Gastroesophageal sphincter (tissue), 4 donors: ENCODE data around the gene COX7A2. TPM values are rescaled to one million over a fixed set of nuclear protein-coding genes. Genes with fewer than 3 reads are reported as not detected.

Experiments
- ATAC-seq: fragments of 150-250 bp; one replicate; pipeline ENCODE4 v1.9.1; 2016; ENCODE audit warnings: mild to moderate bottlenecking, moderate library complexity
- H3K27ac ChIP-seq, 4 donors: fragments of 200-600 bp; sonication (generic) in 3 of 4; 1 replicate in 3 of 4; 2 replicates in 1 of 4; pipeline ENCODE4 v1.5.1; 2016 to 2019
- H3K27me3 ChIP-seq: fragments of 200-600 bp; sonication (generic); one replicate; pipeline ENCODE4 v1.5.1; 2019
- H3K36me3 ChIP-seq, 2 donors: fragments of 200-600 bp; sonication (generic); one replicate each; pipeline ENCODE4 v1.5.1; 2019; ENCODE audit warnings: control low read depth in 1 of 2
- H3K4me1 ChIP-seq, 3 donors: fragments of 200-600 bp; sonication (generic); 1 replicate in 2 of 3; 2 replicates in 1 of 3; pipeline ENCODE4 v1.5.1; 2016 to 2019; ENCODE audit warnings: control low read depth in 2 of 3
- H3K4me3 ChIP-seq, 2 donors: fragments of 200-600 bp; sonication (generic); one replicate each; pipeline ENCODE4 v1.5.1; 2019; ENCODE audit warnings: mild to moderate bottlenecking in 1 of 2, moderate library complexity in 1 of 2
- H3K9me3 ChIP-seq, 3 donors: fragments of 200-600 bp; sonication (generic); one replicate each; pipeline ENCODE4 v1.5.1; 2017 to 2019; ENCODE audit warnings: control low read depth in 2 of 3
- EP300 ChIP-seq: sonication (generic); formaldehyde crosslinking; IDR thresholded peaks from one replicate; pipeline ENCODE4 v1.6.1; 2017; ENCODE audit warnings: antibody characterized with exemption, mild to moderate bottlenecking
- POLR2A ChIP-seq, 2 donors: fragments of 450-650 bp; IDR thresholded peaks; one replicate each; pipeline ENCODE4 v1.6.1; 2017; ENCODE audit warnings: antibody characterized with exemption in 2 of 2, mild to moderate bottlenecking in 2 of 2, moderate library complexity in 1 of 2
- POLR2AphosphoS5 ChIP-seq: sonication (generic); formaldehyde crosslinking; IDR thresholded peaks from one replicate; pipeline ENCODE4 v1.6.1; 2017; ENCODE audit warnings: antibody characterized with exemption
- WGBS, 2 donors: methylation state at CpG; one replicate each; pipeline ENCODE4 v1.1.5; 2018; ENCODE audit warnings: low coverage in 1 of 2; 5-methylcytosine and 5-hydroxymethylcytosine counted together
- total RNA-seq, 4 donors: library from RNA; depleted of rRNA; stranded (reverse); fragments of >200 nt; gene quantifications; one replicate each; pipeline ENCODE4 v1.1.0, GENCODE V29; 2016
- TF ChIP-seq, protein P1 (sequence below), 4 experiments: fragments of 200-600 bp in 2 of 4; fragments of 450-650 bp in 2 of 4; sonication (generic) in 1 of 4; IDR thresholded peaks; one replicate each; pipeline ENCODE4 v1.5.1; 2017 to 2019; ENCODE audit warnings: antibody characterized with exemption in 4 of 4, mild to moderate bottlenecking in 2 of 4, moderate library complexity in 2 of 4

COX7A2 gene
- total RNA-seq, 4 donors from 2014 or later, result 148 to 764 (median 376) TPM

- Histone ChIP-seq H3K36me3 (no peaks in the 10 kb centered on the region), H3K4me3 (no peak overlapping the region), H3K4me1 (peaks cover 0 to 8% (median 3%) of the 10 kb centered on the region in 3 donors), H3K9me3 (no peaks in the 10 kb centered on the region), H3K27me3 (no peaks in the 10 kb centered on the region), H3K27ac (no peak overlapping the region)
- WGBS, 2 donors, result 37 to 42% methylated on average over 2 of the region's 2 CpGs
- ATAC-seq, result no peak
- TF ChIP-seq POLR2AphosphoS5 (no peak), POLR2A (IDR thresholded peaks at IDR 0.05) (no peak), EP300 (no peak)
- TF ChIP-seq, protein P1, sequence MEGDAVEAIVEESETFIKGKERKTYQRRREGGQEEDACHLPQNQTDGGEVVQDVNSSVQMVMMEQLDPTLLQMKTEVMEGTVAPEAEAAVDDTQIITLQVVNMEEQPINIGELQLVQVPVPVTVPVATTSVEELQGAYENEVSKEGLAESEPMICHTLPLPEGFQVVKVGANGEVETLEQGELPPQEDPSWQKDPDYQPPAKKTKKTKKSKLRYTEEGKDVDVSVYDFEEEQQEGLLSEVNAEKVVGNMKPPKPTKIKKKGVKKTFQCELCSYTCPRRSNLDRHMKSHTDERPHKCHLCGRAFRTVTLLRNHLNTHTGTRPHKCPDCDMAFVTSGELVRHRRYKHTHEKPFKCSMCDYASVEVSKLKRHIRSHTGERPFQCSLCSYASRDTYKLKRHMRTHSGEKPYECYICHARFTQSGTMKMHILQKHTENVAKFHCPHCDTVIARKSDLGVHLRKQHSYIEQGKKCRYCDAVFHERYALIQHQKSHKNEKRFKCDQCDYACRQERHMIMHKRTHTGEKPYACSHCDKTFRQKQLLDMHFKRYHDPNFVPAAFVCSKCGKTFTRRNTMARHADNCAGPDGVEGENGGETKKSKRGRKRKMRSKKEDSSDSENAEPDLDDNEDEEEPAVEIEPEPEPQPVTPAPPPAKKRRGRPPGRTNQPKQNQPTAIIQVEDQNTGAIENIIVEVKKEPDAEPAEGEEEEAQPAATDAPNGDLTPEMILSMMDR (IDR thresholded peaks at IDR 0.05), result no peak
Measured at GRCh38 chr6:75223428-75223827, 20.2 kb downstream of the COX7A2 start.

- H3K27me3 ChIP-seq, result no peaks in the 10 kb centered on the region
- no peak overlapping the region for H3K27ac ChIP-seq
- peaks cover 0 to 15% (median 3%) of the 10 kb centered on the region in 3 donors for H3K4me1 ChIP-seq
- no peaks in the 10 kb centered on the region for H3K36me3 ChIP-seq
- H3K4me3 ChIP-seq, result no peak overlapping the region
- TF ChIP-seq, protein P1 (IDR thresholded peaks at IDR 0.05), result no peak
- peak; percentile 37 for TF ChIP-seq POLR2AphosphoS5
- no peak for ATAC-seq
- H3K9me3 ChIP-seq, result no peaks in the 10 kb centered on the region
Measured at GRCh38 chr6:75222261-75222660, 21.3 kb downstream of the COX7A2 start.

DNA sequence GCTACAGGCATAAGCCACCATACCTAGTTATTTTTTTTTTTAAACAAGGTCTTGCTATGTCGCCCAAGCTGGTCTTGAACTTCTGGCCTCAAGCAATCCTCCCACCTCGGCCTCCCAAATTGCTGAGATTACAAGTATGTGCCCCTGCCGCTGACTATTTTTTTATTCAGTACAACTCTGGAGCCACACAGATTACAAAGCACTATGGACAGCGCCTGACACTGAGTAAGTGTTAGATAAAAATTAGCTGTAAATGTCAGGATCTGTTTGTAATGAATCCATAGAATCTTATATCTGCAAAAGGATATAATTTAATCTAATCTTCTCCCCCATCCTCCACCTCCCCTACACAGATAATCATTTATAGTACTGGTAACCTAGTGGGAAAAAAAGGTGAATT lies 22.5 kb downstream of the COX7A2 start:
- no peaks in the 10 kb centered on the region for H3K36me3 ChIP-seq
- ATAC-seq, result no peak
- TF ChIP-seq EP300 (no peak), POLR2AphosphoS5 (no peak), POLR2A (IDR thresholded peaks at IDR 0.05) (no peak)
- TF ChIP-seq, protein P1 (IDR thresholded peaks at IDR 0.05), result no peak
- H3K4me3 ChIP-seq, result no peak overlapping the region
- no peak overlapping the region for H3K27ac ChIP-seq
- no peaks in the 10 kb centered on the region for H3K27me3 ChIP-seq
- H3K4me1 ChIP-seq, result peaks cover 0 to 17% (median 3%) of the 10 kb centered on the region in 3 donors
- WGBS, 2 donors, result 85 to 91% methylated on average over 2 to 4 of the region's 4 CpGs
- H3K9me3 ChIP-seq, result no peaks in the 10 kb centered on the region

DNA sequence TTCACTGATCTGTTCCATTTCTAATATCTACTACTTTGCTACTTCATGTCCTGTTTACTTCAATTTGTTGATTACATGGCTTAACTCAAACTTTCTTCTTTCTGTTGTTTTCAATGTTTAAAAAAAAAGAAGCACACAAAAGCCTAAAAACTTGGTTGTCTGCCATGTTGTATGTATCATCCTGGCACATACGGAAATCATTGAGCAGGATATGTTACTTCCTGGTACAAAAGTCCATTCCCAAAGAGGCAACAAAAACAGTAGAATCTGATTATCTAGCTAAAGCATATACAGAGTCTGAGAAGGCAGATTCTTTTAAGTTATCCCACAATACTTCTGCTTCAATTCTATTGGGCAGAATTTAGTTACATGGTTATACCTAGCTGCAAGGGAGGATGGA lies 23.2 kb downstream of the COX7A2 start:
- TF ChIP-seq EP300 (no peak), POLR2AphosphoS5 (no peak), POLR2A (IDR thresholded peaks at IDR 0.05) (no peak)
- TF ChIP-seq, protein P1 (IDR thresholded peaks at IDR 0.05), result no peak
- Histone ChIP-seq H3K9me3 (no peaks in the 10 kb centered on the region), H3K36me3 (no peaks in the 10 kb centered on the region), H3K4me3 (no peak overlapping the region), H3K4me1 (peaks cover 0 to 17% (median 3%) of the 10 kb centered on the region in 3 donors), H3K27me3 (no peaks in the 10 kb centered on the region), H3K27ac (no peak overlapping the region)
- ATAC-seq, result no peak
- WGBS, 2 donors, result 60 to 77% methylated on average over 1 of the region's 1 CpG

- no peak for ATAC-seq
- TF ChIP-seq EP300 (no peak), POLR2A (IDR thresholded peaks at IDR 0.05) (no peak), POLR2AphosphoS5 (no peak)
- TF ChIP-seq, protein P1 (IDR thresholded peaks at IDR 0.05), result no peak
- Histone ChIP-seq H3K9me3 (no peaks in the 10 kb centered on the region), H3K4me3 (no peak overlapping the region), H3K36me3 (no peaks in the 10 kb centered on the region), H3K27ac (no peak overlapping the region), H3K4me1 (peaks cover 0 to 17% (median 3%) of the 10 kb centered on the region in 3 donors), H3K27me3 (no peaks in the 10 kb centered on the region)
- 59 to 67% methylated on average over 3 of the region's 3 CpGs for WGBS, 2 donors
Measured at GRCh38 chr6:75219263-75219662, 24.3 kb downstream of the COX7A2 start.
